HG02885 (cell line): Measurements from ENCODE around the gene CCDC116.
"Not testable (repeated sequence)": the region's sequence is repeated elsewhere in the genome, so short reads cannot be mapped to it uniquely, and the experiment has no call there.

Experiments
- ATAC-seq: cut with Tn5 transposase; IDR thresholded peaks from one replicate; pipeline ENCODE4 v1.9.1; 2021; ENCODE audit warnings: mild to moderate bottlenecking; ENCODE audit not compliant: unreplicated experiment, poor library complexity

The CCDC116 gene

GRCh38 chr22:21629255-21630149, 3.1 kb upstream of the CCDC116 start, which contains the start of gene YDJC:
Gene YDJC (minus strand): TSS chr22:21630022. CDS start chr22:21630014, 8 bp downstream.
- ATAC-seq: peak; percentile 78

GRCh38 chr22:21631025-21631424, 1.5 kb upstream of the CCDC116 start:
- ATAC-seq: no peak

GRCh38 chr22:21632931-21633330, 371 bp downstream of the CCDC116 start:
- no peak for ATAC-seq

- ATAC-seq: no peak
Measured at GRCh38 chr22:21633481-21633880, 921 bp downstream of the CCDC116 start.

GRCh38 chr22:21634081-21634480, 1.5 kb downstream of the CCDC116 start:
- ATAC-seq: no peak

GRCh38 chr22:21634844-21635243, 2.3 kb downstream of the CCDC116 start:
- ATAC-seq: no peak

GRCh38 chr22:21635771-21636510, 3.4 kb downstream of the CCDC116 start:
- no peak for ATAC-seq

- no peak for ATAC-seq
Measured at GRCh38 chr22:21636629-21637218, 4.2 kb downstream of the CCDC116 start.

- ATAC-seq: not testable (repeated sequence)
Measured at GRCh38 chr22:21637450-21637849, 4.9 kb downstream of the CCDC116 start.

- ATAC-seq: no peak
Measured at GRCh38 chr22:21639359-21639758, 6.8 kb downstream of the CCDC116 start.

- no peak for ATAC-seq
Measured at GRCh38 chr22:21640810-21641209, 8.2 kb downstream of the CCDC116 start.

GRCh38 chr22:21641417-21641788, 8.8 kb downstream of the CCDC116 start:
- peak; percentile 14 for ATAC-seq

GRCh38 chr22:21641789-21642583, 9.4 kb downstream of the CCDC116 start, which contains the start of gene SDF2L1:
Gene SDF2L1 (plus strand): TSS chr22:21642302. CDS start chr22:21642337, 35 bp downstream.
- peak; percentile 97 for ATAC-seq

- ATAC-seq: no peak
Measured at GRCh38 chr22:21642584-21643448, 10.3 kb downstream of the CCDC116 start.

- ATAC-seq: no peak
Measured at GRCh38 chr22:21643533-21644357, 11.2 kb downstream of the CCDC116 start.

GRCh38 chr22:21645513-21645912, 13.0 kb downstream of the CCDC116 start:
- ATAC-seq: not testable (repeated sequence)

- ATAC-seq: no peak
Measured at GRCh38 chr22:21646608-21647590, 14.3 kb downstream of the CCDC116 start.
